GM12801 (cell line): Measurements from ENCODE around the gene SLC39A3.

ENCODE experiments used
- CTCF ChIP-seq: IDR thresholded peaks from one replicate; pipeline ENCODE4 v1.5.1; 2011; ENCODE audit warnings: control low read depth; ENCODE audit not compliant: insufficient read length; ENCODE audit errors: extremely low read depth

SLC39A3 gene

GRCh38 chr19:2724148-2724557 is 15.7 kb downstream of the SLC39A3 start:
- no peak for TF ChIP-seq CTCF

GRCh38 chr19:2723747-2724146 is 16.1 kb downstream of the SLC39A3 start:
- no peak for TF ChIP-seq CTCF

- no peak for TF ChIP-seq CTCF
These were observed 16.5 kb downstream of the SLC39A3 start for GRCh38 chr19:2723345-2723715.

- TF ChIP-seq CTCF: no peak
These were observed 17.1 kb downstream of the SLC39A3 start for GRCh38 chr19:2722541-2723344.

GRCh38 chr19:2721570-2722540 is 18.0 kb downstream of the SLC39A3 start:
- TF ChIP-seq CTCF: no peak

- TF ChIP-seq CTCF: no peak
These were observed 18.8 kb downstream of the SLC39A3 start, which contains the start of gene DIRAS1 for GRCh38 chr19:2720777-2721569. Gene DIRAS1 (minus strand): TSS chr19:2721372. CDS start chr19:2717806, 3,566 bp downstream.
